Fibroblast of lung (primary cell): ENCODE data around the gene IFT81.

Source experiments
- EZH2 ChIP-seq: IDR thresholded peaks from 2 replicates; pipeline ENCODE4 v1.5.1; 2012; ENCODE audit warnings: low read length, control low read depth, mild to moderate bottlenecking; ENCODE audit errors: missing control alignments
- TF ChIP-seq, protein P1 (sequence below), 2 donors: IDR thresholded peaks in 1 of 2; conservative IDR thresholded peaks in 1 of 2; 1 replicate in 1 of 2; 2 replicates in 1 of 2; pipeline ENCODE4 v1.5.1; 2011 to 2012; ENCODE audit warnings: low read length in 2 of 2, control low read depth in 1 of 2, inconsistent platforms in 1 of 2, low read depth in 1 of 2, mild to moderate bottlenecking in 1 of 2

- TF ChIP-seq, protein P1, sequence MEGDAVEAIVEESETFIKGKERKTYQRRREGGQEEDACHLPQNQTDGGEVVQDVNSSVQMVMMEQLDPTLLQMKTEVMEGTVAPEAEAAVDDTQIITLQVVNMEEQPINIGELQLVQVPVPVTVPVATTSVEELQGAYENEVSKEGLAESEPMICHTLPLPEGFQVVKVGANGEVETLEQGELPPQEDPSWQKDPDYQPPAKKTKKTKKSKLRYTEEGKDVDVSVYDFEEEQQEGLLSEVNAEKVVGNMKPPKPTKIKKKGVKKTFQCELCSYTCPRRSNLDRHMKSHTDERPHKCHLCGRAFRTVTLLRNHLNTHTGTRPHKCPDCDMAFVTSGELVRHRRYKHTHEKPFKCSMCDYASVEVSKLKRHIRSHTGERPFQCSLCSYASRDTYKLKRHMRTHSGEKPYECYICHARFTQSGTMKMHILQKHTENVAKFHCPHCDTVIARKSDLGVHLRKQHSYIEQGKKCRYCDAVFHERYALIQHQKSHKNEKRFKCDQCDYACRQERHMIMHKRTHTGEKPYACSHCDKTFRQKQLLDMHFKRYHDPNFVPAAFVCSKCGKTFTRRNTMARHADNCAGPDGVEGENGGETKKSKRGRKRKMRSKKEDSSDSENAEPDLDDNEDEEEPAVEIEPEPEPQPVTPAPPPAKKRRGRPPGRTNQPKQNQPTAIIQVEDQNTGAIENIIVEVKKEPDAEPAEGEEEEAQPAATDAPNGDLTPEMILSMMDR (conservative IDR thresholded peaks at IDR 0.05 in 1 of 2, IDR thresholded peaks at IDR 0.05 in 1 of 2; ENCODE audit: low read depth in 1 of 2, low read length in 2 of 2), result no peak
- TF ChIP-seq EZH2, result no peak
Observed at GRCh38 chr12:110141389-110141788, 17.2 kb downstream of the IFT81 start.
